HG03442 (cell line): ENCODE data around the gene SLCO2B1.

Source experiments
- ATAC-seq: cut with Tn5 transposase; IDR thresholded peaks from one replicate; pipeline ENCODE4 v1.9.1; 2021; ENCODE audit warnings: mild to moderate bottlenecking, moderate library complexity; ENCODE audit not compliant: unreplicated experiment

SLCO2B1 gene

DNA sequence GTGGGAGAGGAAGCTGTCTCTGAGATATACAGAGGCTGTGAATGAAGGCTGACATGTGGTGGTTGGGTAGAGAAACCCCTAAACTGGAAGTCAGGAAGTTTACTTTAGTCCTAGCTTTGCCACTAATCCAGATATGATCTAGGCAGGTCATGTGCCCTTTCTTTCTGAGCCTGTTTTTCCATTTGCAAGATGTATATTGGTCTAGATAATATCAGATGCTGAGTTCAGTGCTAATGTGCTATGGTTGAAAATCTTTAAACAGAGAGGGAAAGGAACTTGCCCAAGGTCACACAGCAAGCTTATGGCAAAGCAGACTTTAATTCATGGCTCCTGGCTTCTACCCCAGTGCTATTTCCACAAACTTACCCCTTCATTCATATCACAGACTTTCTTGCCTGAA lies 63.9 kb downstream of the SLCO2B1 start:
- ATAC-seq, result no peak

DNA sequence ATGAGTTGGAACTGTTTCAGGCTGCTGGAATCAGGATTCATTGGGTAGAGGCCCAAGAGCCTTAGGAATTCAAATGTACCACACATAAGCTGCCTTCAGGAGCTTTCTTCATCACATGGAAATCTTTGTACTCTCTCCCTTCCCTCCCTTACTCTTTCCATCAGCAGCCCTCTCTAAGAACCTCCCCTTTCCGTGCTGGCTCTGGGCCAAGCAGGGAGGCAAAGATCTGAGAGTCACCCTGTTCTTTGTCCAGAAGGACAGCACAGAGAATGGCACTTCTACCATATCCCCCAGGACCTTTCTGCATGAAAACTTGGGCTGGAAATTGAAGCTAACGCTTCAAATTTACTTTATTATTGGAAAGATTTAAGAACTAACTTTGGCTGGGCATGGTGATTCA lies 69.0 kb downstream of the SLCO2B1 start:
- no peak for ATAC-seq

DNA sequence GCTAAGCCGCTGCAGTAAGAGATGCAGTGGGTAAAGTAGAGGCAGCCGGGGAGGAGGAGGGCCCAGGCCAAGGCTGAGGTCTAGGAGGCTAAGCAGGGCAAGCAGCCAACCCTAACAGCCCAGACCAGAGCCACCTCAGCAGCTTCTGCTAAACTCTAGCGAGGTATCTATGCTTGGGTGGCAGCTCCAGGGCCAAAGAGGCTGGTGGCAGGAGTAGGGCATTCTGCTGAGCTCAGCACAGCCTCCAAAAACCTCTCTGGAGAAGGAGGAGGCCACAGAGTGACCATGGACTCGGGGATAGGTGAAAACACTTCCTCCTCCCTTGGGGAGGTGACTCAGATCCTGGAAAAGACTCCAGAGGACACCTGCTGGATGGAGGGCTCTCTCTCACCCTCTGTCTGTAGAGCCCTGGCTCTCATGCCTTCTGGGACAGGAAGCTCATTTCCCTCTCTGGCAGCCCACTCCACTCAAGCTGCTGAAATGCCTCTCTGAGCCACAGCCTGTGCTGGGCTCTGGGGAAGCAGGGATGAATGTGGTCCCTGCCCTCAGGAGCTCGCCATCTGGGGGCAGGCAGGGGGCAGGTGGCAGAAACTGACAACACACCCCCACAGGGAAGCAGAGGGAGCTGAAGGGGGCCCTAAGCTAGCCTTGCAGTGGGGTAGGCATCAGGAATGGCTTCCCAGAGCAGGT lies 73.2 kb downstream of the SLCO2B1 start:
- no peak for ATAC-seq

DNA sequence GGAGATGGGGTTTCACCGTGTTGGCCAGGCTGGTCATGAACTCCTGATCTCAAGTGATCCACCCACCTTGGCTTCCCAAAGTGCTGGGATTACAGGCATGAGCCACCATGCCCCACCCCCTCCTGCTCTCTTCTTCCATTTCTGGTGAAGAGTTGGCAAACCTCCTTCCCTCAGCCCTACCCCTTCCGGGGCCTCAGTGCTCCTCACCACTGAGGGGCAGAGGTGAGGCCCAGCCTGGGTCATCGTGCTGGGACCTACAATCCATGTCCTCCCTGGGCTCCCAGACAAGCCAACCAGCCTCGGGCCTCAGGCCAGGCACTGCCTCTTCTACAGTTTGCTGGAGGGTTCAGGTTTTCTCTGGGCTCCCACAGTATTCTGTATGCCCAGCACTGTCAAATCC lies 74.9 kb downstream of the SLCO2B1 start:
- ATAC-seq, result no peak

DNA sequence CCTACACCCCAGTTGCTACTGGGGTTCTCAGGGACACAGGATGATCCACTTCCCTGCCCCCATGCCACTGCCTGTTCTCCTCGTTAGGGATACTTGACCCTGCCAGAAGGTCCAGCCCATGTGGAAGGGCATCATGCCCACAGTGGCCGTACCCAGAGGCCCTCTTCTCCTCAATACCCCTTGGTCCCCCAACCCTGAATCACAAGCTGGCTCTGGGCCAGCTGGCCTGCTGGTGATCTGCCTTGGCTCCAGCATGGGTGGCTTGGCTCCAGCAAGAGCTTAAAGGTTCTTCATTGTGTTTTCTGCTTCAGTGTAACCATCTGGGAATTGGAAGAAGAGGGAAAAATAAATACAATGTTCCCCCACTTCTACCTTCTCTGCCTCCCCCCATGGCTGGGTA lies 78.6 kb downstream of the SLCO2B1 start:
- no peak for ATAC-seq

DNA sequence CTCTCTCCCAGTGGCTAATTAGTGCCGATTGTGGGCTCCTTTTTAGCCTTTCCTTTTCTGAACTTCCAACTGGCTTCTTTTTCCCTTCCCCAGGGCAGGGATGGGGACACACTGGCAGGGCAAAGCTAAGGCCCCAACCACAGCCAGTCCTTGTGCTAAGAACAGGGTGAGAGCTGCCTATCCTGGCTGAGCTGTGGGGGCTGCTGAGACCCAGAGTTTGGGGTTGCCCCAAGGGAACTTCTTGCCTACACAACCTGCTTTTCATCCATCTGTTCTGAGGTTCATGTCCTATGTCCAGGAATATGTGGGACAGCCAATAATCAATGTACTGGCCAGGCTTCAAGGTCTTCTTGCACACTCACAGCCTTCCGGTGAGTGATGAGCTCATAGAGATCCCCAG lies 79.7 kb downstream of the SLCO2B1 start:
- ATAC-seq, result no peak

DNA sequence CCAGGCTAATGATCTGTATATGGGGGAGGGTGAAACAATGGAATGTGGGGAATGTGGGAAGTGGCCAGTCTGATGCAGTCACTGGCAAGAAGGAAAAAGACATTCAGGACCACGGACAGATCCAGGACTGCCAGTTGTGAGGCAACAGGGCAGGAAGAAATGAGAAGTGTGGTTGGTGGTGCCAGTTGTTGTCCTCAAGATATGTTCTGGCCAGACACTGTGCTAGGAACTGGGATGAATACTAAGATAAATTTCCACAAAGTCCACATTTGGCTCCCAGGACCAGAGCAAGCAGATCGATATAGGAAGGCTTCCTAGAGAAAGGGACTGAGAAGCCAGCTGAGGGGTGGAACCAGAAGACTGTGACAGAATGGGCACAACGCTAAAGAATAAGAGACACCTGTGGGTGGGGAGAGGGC lies 82.9 kb downstream of the SLCO2B1 start:
- no peak for ATAC-seq

DNA sequence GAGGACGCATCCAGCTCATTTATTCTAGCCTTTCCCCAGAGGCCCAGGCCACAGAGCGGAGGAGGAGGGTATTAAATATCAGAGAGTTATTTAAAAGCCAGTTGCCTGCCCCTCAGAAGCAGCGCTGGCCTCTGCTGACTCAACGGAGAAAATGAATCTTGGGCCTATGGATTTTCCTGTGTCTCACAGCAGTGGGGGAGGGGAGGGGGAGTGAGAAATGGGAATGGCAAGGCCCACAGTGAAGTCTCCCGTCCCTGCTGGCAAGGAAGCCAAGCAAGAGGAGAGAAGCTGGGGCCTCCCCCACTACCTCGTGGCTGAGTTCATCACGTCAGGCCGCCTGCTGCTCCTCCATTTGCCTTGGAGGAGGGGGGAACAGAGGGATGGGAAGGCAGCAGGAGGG lies 85.2 kb downstream of the SLCO2B1 start:
- ATAC-seq, result no peak

DNA sequence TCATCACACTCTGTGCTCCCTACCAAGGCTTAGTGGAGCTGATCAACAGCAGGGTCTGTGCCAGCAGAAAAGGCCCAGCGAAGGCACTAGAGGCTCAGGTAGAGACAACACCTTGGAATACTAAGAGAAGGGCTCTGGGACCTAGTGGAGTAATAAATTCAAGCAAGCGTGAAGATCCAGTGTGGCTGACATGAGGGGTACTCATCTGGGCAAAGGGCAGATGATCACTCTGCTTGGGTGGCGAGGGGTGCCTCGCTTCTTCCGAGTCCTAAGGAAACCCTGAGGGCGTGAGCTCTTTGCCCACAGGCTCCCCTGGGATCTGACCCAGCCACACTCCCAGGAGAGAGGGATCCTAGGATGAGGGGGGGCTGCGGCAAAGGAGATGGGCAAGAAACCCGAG lies 86.1 kb downstream of the SLCO2B1 start:
- no peak for ATAC-seq

DNA sequence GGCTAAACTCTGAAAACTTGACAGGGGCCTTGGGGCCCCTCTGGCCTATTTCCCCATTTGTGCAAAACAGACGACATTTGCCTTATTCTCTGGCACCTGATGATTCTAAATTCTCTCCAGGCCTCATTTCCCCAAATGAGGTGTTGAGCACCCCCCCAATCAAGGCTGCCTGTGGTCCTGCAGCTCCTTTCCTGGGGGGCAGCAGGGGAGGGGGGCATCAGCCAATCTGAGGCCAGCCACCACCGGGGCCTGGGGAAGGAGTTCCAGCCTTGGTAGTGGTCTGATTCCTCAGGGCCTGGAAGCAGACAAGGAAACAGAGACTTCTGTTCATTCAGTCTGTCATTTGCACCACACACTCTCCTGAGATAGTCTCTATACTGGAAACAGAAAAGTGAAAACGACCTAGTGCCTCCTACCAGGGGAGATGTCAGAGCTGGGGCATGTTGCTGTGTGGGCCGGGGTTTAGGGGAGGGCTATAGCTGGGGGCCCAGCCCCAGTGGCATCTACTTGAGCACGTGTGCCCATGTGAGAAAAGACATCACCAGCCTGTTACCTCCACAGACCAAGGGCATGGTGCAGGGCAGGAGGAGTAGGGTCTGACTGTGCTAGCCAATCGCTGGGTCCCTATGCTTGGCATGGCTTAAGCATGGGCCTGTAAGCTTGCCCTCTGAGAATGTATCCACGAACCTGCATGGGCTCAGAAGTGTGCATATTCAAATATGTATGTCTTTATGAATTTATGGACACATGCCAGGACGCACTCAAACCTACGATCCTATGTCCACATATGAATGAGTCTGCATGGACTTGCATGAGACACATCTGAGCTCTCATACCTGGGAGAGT lies 87.9 kb downstream of the SLCO2B1 start:
- no peak for ATAC-seq

DNA sequence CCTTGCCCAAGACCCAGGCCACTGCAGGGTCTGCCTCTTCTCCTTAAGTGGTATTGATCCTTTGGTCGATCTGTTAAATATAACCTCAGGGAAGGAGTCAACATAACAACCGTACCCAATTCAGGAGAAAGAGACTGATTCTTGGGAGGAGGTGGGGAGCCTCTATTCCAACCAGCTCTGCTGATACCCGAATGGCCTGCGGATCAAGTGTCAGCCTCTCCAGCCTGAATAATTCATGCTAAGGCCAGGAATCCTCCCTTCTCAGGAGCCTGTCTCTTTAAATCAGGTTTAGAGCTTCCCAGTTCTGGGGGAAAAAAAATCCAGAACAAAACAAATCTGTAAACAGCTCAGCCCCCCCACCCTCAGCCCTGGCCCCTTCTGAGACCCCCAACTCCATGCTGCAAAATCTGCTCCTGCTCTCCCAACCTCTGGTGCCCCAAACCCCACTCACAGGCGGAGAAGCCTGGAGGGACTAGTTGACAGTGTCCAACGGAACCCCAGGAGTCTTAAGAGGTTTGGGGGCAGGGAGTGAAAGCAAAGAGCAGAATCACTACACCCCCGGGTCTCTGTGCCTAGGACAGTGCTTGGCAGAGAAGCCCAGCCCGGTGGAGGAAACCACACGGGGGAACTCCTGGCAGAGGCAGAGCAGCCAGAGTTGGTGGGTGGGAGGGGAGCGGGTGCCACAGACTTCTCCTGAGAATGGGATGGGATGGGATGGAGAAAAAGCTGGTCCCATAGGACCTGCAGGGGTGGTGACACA lies 88.8 kb downstream of the SLCO2B1 start:
- ATAC-seq, result no peak

DNA sequence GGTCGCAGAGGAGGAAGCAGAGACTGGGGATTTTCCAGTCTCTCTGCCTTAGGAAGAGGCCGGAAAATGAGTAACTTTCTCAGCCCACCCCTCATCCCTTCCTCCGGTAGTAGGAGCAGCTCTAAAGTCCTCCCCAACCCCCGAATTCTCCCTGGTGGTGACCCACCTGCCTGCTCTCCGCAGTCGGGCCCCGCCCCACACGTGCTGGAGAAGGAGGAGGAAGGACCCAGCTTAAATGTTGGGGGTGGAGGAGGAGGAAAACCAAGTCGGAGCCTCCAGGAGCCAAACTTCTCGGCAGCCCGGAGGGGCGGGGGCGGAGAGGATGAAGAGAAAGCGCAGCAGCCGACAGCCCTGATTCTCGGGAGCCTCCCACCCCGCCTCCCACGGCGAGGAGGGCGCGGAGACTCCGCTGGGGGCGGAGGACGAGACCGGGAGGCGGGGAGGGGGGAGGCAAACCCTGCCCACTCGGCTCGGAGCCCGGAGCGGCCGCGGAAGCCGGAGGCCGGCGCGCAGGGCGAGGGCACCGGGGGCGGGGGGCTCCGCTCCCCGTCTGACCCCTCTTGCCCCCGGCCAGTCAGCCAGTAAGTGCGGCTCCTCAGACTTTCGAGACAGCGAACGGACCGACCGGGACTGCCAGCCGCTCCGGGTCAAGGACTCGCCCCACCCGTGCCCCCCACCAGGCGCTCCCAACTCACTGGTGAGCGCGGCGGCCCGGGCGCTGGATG lies 89.6 kb downstream of the SLCO2B1 start, which contains the start of gene TPBGL:
TPBGL (plus strand) TSS at position 464 of the 725 bp plus-strand sequence. CDS start 276 bp downstream, outside the sequence.
- no peak for ATAC-seq

DNA sequence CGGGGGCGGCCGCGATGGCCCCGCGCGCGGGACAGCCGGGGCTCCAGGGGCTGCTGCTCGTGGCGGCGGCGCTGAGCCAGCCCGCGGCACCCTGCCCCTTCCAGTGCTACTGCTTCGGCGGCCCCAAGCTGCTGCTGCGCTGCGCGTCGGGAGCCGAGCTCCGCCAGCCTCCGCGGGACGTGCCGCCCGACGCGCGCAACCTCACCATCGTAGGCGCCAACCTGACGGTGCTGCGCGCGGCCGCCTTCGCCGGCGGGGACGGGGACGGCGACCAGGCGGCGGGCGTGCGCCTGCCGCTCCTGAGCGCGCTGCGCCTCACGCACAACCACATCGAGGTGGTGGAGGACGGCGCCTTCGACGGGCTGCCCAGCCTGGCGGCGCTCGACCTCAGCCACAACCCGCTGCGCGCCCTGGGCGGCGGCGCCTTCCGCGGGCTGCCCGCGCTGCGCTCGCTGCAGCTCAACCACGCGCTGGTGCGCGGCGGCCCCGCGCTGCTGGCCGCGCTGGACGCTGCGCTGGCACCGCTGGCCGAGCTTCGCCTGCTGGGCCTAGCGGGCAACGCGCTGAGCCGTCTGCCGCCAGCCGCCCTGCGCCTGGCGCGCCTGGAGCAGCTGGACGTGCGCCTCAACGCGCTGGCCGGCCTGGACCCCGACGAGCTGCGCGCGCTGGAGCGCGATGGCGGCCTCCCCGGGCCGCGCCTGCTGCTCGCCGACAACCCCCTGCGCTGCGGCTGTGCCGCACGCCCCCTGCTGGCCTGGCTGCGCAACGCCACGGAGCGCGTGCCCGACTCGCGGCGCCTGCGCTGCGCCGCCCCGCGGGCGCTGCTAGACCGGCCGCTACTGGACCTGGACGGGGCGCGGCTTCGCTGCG lies 90.4 kb downstream of the SLCO2B1 start:
- peak; percentile 90 for ATAC-seq

DNA sequence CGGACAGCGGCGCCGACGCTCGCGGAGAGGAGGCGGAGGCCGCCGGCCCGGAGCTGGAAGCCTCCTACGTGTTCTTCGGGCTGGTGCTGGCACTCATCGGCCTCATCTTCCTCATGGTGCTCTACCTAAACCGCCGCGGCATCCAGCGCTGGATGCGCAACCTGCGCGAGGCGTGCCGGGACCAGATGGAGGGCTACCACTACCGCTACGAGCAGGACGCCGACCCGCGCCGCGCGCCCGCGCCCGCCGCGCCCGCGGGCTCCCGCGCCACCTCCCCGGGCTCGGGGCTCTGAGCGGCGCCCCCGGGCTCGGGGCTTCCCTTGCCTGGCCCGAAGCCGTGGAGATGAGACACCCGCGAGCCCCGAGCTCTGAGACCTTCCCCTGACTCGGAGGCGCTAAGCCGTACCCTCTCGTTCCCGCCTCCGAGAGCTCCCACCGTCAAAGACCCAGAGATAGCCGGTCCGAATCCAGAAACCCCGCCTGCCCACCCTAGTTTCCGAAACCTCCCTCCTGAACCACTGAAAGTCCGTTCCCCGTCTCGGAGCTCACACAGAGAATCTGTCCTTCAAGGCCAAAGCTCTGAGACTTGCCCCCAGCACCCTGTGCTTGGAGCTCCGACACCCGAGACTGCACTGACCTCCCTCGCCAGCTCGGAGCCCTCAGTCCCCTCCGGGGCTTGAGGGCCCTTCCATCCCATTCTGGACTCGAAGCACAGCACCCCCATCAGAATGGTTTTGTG lies 91.2 kb downstream of the SLCO2B1 start:
- no peak for ATAC-seq

DNA sequence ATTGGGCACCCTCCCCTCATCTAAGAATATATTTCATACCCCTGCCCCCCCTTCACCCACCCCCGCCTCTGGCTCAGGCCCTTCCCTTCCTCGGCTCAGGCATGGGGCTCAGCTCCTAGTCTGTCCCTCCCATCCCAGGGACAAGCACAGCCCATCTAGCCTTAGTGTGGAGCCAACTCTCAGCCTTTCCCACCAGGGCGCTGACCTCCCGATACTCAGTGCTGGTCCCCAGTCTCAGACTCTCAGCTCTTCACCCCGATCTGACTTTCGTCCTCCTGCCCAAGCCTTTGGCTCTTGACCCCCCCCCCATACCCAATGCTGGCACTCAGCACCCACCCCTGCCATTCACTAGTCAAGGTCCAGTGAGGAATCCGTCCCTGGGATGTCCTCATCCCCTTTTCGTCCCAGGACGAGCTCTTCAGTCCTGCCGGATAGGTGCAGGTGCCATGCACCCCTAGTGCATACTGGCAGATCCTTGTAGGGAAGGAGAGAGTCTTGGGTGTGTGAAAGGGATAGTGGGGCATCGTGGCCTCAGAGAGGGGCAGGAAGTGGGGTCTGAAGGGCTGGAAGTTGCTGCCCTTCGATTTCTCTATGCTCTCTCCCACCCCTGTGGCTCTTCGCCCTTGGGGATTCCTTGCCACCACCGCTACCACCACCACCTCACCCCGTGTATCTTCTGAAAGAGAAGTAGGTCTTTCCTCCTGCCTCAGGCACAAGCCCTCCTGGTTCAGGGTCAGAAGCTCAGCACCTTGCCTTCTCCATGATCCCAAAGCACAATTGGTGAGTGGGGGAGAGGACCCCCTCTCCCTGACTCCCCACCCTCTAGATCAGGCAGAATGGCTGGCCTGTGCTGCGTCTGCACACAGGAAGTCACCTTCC lies 92.1 kb downstream of the SLCO2B1 start:
- ATAC-seq, result no peak

DNA sequence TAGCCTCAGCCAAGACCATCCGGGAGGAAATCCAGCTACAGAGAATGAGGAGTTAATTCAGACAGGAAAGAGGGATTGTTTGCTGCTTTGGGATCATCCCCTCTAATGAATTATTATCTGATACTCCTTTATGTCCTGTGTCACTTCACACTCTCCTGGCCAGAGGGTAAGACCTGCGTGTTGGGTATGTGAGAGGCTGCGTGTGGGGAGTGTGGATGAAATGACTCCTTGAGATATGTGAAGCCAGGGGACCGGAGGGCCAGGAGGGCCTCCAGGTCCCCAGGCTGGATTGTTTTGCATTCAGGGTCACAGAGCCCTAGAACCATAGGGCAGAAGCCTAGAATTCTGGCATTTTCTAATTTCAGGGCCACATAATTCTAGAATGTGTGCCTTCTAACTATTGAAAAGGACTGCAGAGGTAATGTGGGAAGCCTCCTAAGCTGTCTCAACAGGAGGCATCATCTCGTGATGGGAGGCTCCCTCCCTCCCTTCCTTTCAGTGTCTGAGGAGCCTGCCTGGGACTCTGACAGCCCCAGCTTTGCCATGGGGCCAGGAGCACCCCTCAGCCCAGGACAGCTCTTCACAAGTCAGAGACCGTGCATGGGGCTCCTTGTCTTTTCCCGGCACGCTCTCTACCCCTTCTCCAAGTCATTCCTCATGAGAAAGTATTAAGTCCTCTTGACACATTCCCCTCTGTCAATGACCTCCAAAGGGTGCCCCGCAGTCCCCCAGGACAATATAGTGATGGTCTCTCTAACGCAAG lies 93.3 kb downstream of the SLCO2B1 start:
- no peak for ATAC-seq

DNA sequence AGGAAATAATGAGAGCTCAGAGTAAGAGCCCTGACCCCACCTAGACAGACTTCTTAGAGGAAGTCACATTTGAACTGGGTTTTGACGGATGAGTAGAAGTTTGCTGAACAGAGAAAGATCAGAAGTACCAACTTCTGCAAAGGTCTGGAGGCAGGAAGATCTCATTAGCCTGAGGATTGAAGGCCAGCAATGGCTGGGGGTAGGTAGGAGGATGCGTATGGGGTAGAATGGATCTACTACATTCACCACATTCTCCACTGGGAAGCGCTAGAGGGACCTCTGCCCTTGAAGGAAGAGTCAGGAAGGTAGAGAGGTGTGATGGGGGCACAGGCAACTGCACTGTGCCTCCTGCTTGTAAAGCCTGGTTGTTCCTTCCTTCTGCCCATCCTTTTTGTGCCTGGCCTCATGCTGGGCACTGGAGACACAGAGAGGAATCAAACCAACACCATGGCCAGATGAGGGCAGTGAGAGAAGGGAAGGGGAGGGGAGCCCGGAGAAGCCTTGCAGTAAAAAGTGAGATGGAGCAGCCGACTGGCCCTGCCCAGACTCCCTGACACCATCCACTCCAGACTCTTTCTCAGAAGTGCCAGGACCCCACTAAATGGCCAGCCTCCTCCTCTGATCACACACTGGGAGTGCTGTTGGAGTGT lies 94.6 kb downstream of the SLCO2B1 start:
- no peak for ATAC-seq
